Ascending aorta (tissue), 2 donors: ENCODE data around the gene DYNC1I1. TPM values are rescaled to one million over a fixed set of nuclear protein-coding genes. Genes with fewer than 3 reads are reported as not detected.

Experiments
- DNase-seq, 2 donors: peaks; one replicate each; pipeline ENCODE4 v3.0.0-alpha.2; 2019; ENCODE audit warnings: low spot score in 2 of 2
- H3K27ac ChIP-seq, 2 donors: fragments of 200-600 bp; sonication (generic); one replicate each; pipeline ENCODE4 v1.5.1; 2016 to 2017; ENCODE audit warnings: mild to moderate bottlenecking in 1 of 2
- H3K27me3 ChIP-seq: fragments of 200-600 bp; sonication (generic); one replicate; pipeline ENCODE4 v1.5.1; 2017
- H3K36me3 ChIP-seq, 2 donors: fragments of 200-600 bp; sonication (generic); one replicate each; pipeline ENCODE4 v1.5.1; 2016
- H3K4me1 ChIP-seq, 2 donors: fragments of 200-600 bp; sonication (generic); one replicate each; pipeline ENCODE4 v1.5.1; 2016 to 2017; ENCODE audit warnings: mild to moderate bottlenecking in 1 of 2
- H3K4me3 ChIP-seq, 2 donors: fragments of 200-600 bp; sonication (generic); one replicate each; pipeline ENCODE4 v1.5.1; 2016 to 2017; ENCODE audit warnings: mild to moderate bottlenecking in 1 of 2
- H3K9me3 ChIP-seq, 2 donors: fragments of 200-600 bp; sonication (generic); one replicate each; pipeline ENCODE4 v1.5.1; 2016
- CTCF ChIP-seq, 3 experiments: fragments of 200-600 bp in 2 of 3; fragments of 450-650 bp in 1 of 3; sonication (generic) in 2 of 3; IDR thresholded peaks; one replicate each; pipeline ENCODE4 v1.5.1; 2016 to 2019; ENCODE audit warnings: antibody characterized with exemption in 3 of 3, mild to moderate bottlenecking in 1 of 3, moderate library complexity in 1 of 3
- intact Hi-C: fragments of 100-400 bp; cut with DNase I; formaldehyde crosslinking; loops from one replicate; pipeline ENCODE4 v1.15.1; 2023
- total RNA-seq: library from RNA; depleted of rRNA; stranded (reverse); fragments of >200 nt; gene quantifications from one replicate; pipeline ENCODE4 v1.1.0, GENCODE V29; 2016

Gene DYNC1I1
- total RNA-seq, 1 donor from 2014 or later, result 13.2 TPM

- no peaks in the 10 kb centered on the region for H3K36me3 ChIP-seq
- no peaks in the 10 kb centered on the region for H3K4me1 ChIP-seq
- no peak overlapping the region for H3K4me3 ChIP-seq
- H3K27ac ChIP-seq, result no peak overlapping the region
- intact Hi-C loops, result no loop called here
- H3K9me3 ChIP-seq, result no peaks in the 10 kb centered on the region
- no peaks in the 10 kb centered on the region for H3K27me3 ChIP-seq
- no peak for DNase-seq
- TF ChIP-seq CTCF (IDR thresholded peaks at IDR 0.05), result no peak
These were observed 136.1 kb downstream of the DYNC1I1 start for GRCh38 chr7:95908499-95908898.

- Histone ChIP-seq H3K27me3 (no peaks in the 10 kb centered on the region), H3K27ac (no peak overlapping the region), H3K36me3 (no peaks in the 10 kb centered on the region), H3K9me3 (no peaks in the 10 kb centered on the region), H3K4me3 (no peak overlapping the region), H3K4me1 (no peaks in the 10 kb centered on the region)
- no peak for TF ChIP-seq CTCF (IDR thresholded peaks at IDR 0.05)
- intact Hi-C loops, result loop anchor here (10.0 kb wide), 1 partner anchor 1154 kb away; no protein-coding TSS in a partner anchor
- no peak for DNase-seq
These were observed 138.0 kb downstream of the DYNC1I1 start for GRCh38 chr7:95910341-95910740.

- no peak for TF ChIP-seq CTCF (IDR thresholded peaks at IDR 0.05)
- intact Hi-C loops, result loop anchor here (2.0 to 10.0 kb wide), 2 partner anchors 1111 to 1149 kb away; no protein-coding TSS in a partner anchor
- Histone ChIP-seq H3K36me3 (no peaks in the 10 kb centered on the region), H3K4me1 (peaks cover 0 to 3% of the 10 kb centered on the region in 2 donors), H3K27me3 (no peaks in the 10 kb centered on the region), H3K4me3 (peak overlapping the region in 1 of 2 donors; percentile 37), H3K9me3 (no peaks in the 10 kb centered on the region), H3K27ac (no peak overlapping the region)
- DNase-seq, result no peak
These were observed 143.4 kb downstream of the DYNC1I1 start for GRCh38 chr7:95915731-95916130.

GRCh38 chr7:95916573-95917297 is 144.4 kb downstream of the DYNC1I1 start:
- intact Hi-C loops, result loop anchor here (2.0 to 10.0 kb wide), 2 partner anchors 1110 to 1148 kb away; no protein-coding TSS in a partner anchor
- TF ChIP-seq CTCF (IDR thresholded peaks at IDR 0.05), result peak; percentile 72 to 94 (median 91)

GRCh38 chr7:95917634-95918033 is 145.3 kb downstream of the DYNC1I1 start:
- no peaks in the 10 kb centered on the region for H3K36me3 ChIP-seq
- H3K27me3 ChIP-seq, result no peaks in the 10 kb centered on the region
- no peaks in the 10 kb centered on the region for H3K9me3 ChIP-seq
- H3K27ac ChIP-seq, result no peak overlapping the region
- no peak for TF ChIP-seq CTCF (IDR thresholded peaks at IDR 0.05)
- intact Hi-C loops, result loop anchor here (2.0 to 10.0 kb wide), 2 partner anchors 1109 to 1147 kb away; no protein-coding TSS in a partner anchor
- no peak overlapping the region for H3K4me3 ChIP-seq
- no peak for DNase-seq
- H3K4me1 ChIP-seq, result peaks cover 0 to 3% of the 10 kb centered on the region in 2 donors

More at GRCh38 chr7:95916573-95917297, 144.4 kb downstream of the DYNC1I1 start:
- peak in 1 of 2 donors; percentile 90 for DNase-seq
- Histone ChIP-seq H3K4me1 (peaks cover 0 to 3% of the 10 kb centered on the region in 2 donors), H3K27ac (no peak overlapping the region), H3K27me3 (no peaks in the 10 kb centered on the region), H3K9me3 (no peaks in the 10 kb centered on the region), H3K4me3 (peak overlapping the region in 1 of 2 donors; percentile 37), H3K36me3 (no peaks in the 10 kb centered on the region)
